Loucy (cell line): ENCODE data around the gene NR2F1.

ENCODE experiments used
- H2AFZ ChIP-seq: fragments of 200-600 bp; sonication (generic); 2 replicates; pipeline ENCODE4 v1.6.0; 2016; ENCODE audit warnings: antibody characterized with exemption, mild to moderate bottlenecking, low read length, moderate library complexity
- H3F3A ChIP-seq: fragments of 200-600 bp; 2 replicates; pipeline ENCODE4 v1.6.0; 2016; ENCODE audit warnings: antibody characterized with exemption, low read depth, mild to moderate bottlenecking
- H3K27me3 ChIP-seq: fragments of 200-600 bp; sonication (generic); 2 replicates; pipeline ENCODE4 v1.6.1; 2014; ENCODE audit warnings: low read length, mild to moderate bottlenecking; ENCODE audit not compliant: insufficient read depth, poor library complexity, severe bottlenecking
- H3K36me3 ChIP-seq: fragments of 200-600 bp; sonication (generic); 2 replicates; pipeline ENCODE4 v1.6.1; 2016; ENCODE audit warnings: low read length; ENCODE audit not compliant: insufficient read depth
- H3K4me1 ChIP-seq: fragments of 200-600 bp; sonication (generic); 2 replicates; pipeline ENCODE4 v1.5.1; 2014; ENCODE audit warnings: low read length, mild to moderate bottlenecking; ENCODE audit not compliant: insufficient read depth, poor library complexity, severe bottlenecking
- H3K4me2 ChIP-seq: fragments of 200-600 bp; sonication (generic); 2 replicates; pipeline ENCODE4 v1.6.0; 2014; ENCODE audit warnings: antibody characterized with exemption, low read length, low read depth, mild to moderate bottlenecking; ENCODE audit not compliant: poor library complexity, severe bottlenecking
- H3K4me3 ChIP-seq: fragments of 200-600 bp; sonication (generic); 2 replicates; pipeline ENCODE4 v1.5.1; 2014; ENCODE audit warnings: low read length, mild to moderate bottlenecking, mixed read lengths; ENCODE audit not compliant: poor library complexity, severe bottlenecking
- H3K79me2 ChIP-seq: fragments of 200-600 bp; sonication (generic); 2 replicates; pipeline ENCODE4 v1.6.1; 2014; ENCODE audit warnings: low read length; ENCODE audit not compliant: insufficient read depth
- H3K9ac ChIP-seq: fragments of 200-600 bp; sonication (generic); 2 replicates; pipeline ENCODE4 v1.6.0; 2014; ENCODE audit warnings: mild to moderate bottlenecking, low read depth, low read length, moderate library complexity; ENCODE audit not compliant: poor library complexity, severe bottlenecking
- H3K9me2 ChIP-seq: fragments of 200-600 bp; sonication (generic); replicated peaks from 2 replicates; pipeline ENCODE4 v1.6.1; 2016; ENCODE audit warnings: low read depth, low read length, mixed read lengths
- H3K9me3 ChIP-seq: fragments of 200-600 bp; sonication (generic); 2 replicates; pipeline ENCODE4 v1.6.1; 2014; ENCODE audit warnings: mild to moderate bottlenecking, antibody characterized with exemption, low read length, low read depth; ENCODE audit not compliant: insufficient read depth
- H4K20me1 ChIP-seq: fragments of 200-600 bp; sonication (generic); 2 replicates; pipeline ENCODE4 v1.6.0; 2014; ENCODE audit warnings: antibody characterized with exemption, low read length, mild to moderate bottlenecking; ENCODE audit not compliant: insufficient read depth, poor library complexity, severe bottlenecking
- CTCF ChIP-seq: fragments of 200-600 bp; sonication (generic); conservative IDR thresholded peaks from 2 replicates; pipeline ENCODE4 v1.5.1; 2014; ENCODE audit warnings: mild to moderate bottlenecking, antibody characterized with exemption, low read length
- EZH2phosphoT487 ChIP-seq: fragments of 200-600 bp; IDR thresholded peaks from 2 replicates; pipeline ENCODE4 v1.6.1; 2018; ENCODE audit warnings: antibody characterized with exemption, mild to moderate bottlenecking, moderate library complexity, borderline replicate concordance

NR2F1 gene

GRCh38 chr5:93591323-93591945, 8.4 kb downstream of the NR2F1 start:
- Histone ChIP-seq H4K20me1 (no peaks in the 10 kb centered on the region), H3K79me2 (no peaks in the 10 kb centered on the region), H3K4me2 (no peak overlapping the region), H3K4me3 (no peak overlapping the region), H3K27me3 (no peaks in the 10 kb centered on the region), H2AFZ (no peak overlapping the region), H3K9me3 (no peaks in the 10 kb centered on the region), H3K36me3 (no peaks in the 10 kb centered on the region), H3F3A (no peaks in the 10 kb centered on the region), H3K4me1 (no peaks in the 10 kb centered on the region), H3K9ac (no peak overlapping the region), H3K9me2 (no peaks in the 10 kb centered on the region)
- no peak for TF ChIP-seq EZH2phosphoT487
- TF ChIP-seq CTCF: no peak

- Histone ChIP-seq H3K9me3 (no peaks in the 10 kb centered on the region), H4K20me1 (no peaks in the 10 kb centered on the region), H3K27me3 (no peaks in the 10 kb centered on the region), H3K9ac (no peak overlapping the region), H3K36me3 (no peaks in the 10 kb centered on the region), H2AFZ (no peak overlapping the region), H3K4me2 (no peak overlapping the region), H3F3A (no peaks in the 10 kb centered on the region), H3K9me2 (no peaks in the 10 kb centered on the region), H3K4me3 (no peak overlapping the region), H3K4me1 (no peaks in the 10 kb centered on the region), H3K79me2 (no peaks in the 10 kb centered on the region)
- TF ChIP-seq CTCF (no peak), EZH2phosphoT487 (no peak)
These were observed 9.9 kb downstream of the NR2F1 start for GRCh38 chr5:93592883-93593282.

DNA sequence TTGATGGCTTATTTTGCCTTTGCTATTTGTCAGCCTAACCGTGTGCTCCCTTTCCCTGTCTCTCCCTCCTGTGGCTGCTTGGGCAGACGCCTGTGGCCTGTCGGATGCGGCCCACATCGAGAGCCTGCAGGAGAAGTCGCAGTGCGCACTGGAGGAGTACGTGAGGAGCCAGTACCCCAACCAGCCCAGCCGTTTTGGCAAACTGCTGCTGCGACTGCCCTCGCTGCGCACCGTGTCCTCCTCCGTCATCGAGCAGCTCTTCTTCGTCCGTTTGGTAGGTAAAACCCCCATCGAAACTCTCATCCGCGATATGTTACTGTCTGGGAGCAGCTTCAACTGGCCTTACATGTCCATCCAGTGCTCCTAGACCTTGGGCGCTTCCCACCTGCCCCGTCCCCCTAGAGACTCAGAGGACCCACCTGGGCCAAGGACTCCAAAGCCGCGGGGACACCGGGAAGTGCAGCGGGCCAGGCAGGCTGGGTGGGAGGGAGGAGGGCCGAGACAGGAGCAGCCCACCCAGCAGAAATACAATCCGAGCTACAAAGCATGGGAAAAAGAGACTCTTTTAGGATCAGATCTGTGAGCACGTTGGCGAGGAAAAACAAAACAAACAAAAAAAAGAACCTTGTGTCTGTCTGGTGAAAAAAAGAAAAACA, 10.6 kb downstream of the NR2F1 start:
- H4K20me1 ChIP-seq: no peaks in the 10 kb centered on the region
- H3K4me3 ChIP-seq: no peak overlapping the region
- H3K36me3 ChIP-seq: no peaks in the 10 kb centered on the region
- no peak overlapping the region for H2AFZ ChIP-seq
- H3K4me2 ChIP-seq: no peak overlapping the region
- H3K79me2 ChIP-seq: no peaks in the 10 kb centered on the region
- no peaks in the 10 kb centered on the region for H3K4me1 ChIP-seq
- H3K9me3 ChIP-seq: no peaks in the 10 kb centered on the region
- TF ChIP-seq EZH2phosphoT487: no peak
- no peaks in the 10 kb centered on the region for H3K9me2 ChIP-seq
- H3F3A ChIP-seq: no peaks in the 10 kb centered on the region
- H3K9ac ChIP-seq: no peak overlapping the region
- no peaks in the 10 kb centered on the region for H3K27me3 ChIP-seq
